PC-9 (cell line): ENCODE data around the gene ALK.

Source experiments
- EZH2 ChIP-seq: fragments of 200-600 bp; sonication (generic); IDR thresholded peaks from 2 replicates; pipeline ENCODE4 v1.8.0; 2017; ENCODE audit warnings: antibody characterized with exemption, low read depth
- TF ChIP-seq, protein P1 (sequence below): fragments of 200-600 bp; sonication (generic); conservative IDR thresholded peaks from 2 replicates; pipeline ENCODE4 v1.6.1; 2017; ENCODE audit warnings: mixed run types, antibody characterized with exemption, mild to moderate bottlenecking, moderate library complexity

DNA sequence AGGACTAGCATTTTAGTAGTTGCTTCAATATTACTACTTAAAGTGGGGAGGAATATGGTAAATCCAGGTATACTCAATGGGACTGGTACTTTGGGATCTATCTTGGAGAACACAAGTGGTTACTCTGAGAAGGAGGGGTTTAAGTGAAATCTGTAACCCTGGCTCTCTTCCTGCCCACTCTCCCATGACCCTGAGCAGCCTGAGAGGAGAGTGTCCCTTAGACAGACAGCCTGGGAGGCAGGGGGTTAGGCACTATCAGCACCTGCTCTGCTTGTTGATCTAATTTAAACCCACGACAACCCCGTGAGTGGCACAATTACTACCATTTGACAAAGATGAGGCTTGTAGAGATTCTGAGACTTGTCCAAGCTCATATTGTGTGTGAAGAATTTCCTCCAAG is 395.5 kb downstream of the ALK start:
- TF ChIP-seq, protein P1, sequence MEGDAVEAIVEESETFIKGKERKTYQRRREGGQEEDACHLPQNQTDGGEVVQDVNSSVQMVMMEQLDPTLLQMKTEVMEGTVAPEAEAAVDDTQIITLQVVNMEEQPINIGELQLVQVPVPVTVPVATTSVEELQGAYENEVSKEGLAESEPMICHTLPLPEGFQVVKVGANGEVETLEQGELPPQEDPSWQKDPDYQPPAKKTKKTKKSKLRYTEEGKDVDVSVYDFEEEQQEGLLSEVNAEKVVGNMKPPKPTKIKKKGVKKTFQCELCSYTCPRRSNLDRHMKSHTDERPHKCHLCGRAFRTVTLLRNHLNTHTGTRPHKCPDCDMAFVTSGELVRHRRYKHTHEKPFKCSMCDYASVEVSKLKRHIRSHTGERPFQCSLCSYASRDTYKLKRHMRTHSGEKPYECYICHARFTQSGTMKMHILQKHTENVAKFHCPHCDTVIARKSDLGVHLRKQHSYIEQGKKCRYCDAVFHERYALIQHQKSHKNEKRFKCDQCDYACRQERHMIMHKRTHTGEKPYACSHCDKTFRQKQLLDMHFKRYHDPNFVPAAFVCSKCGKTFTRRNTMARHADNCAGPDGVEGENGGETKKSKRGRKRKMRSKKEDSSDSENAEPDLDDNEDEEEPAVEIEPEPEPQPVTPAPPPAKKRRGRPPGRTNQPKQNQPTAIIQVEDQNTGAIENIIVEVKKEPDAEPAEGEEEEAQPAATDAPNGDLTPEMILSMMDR: no peak
- no peak for TF ChIP-seq EZH2
